ENCODE data around the gene STOX2. TPM values are rescaled to one million over a fixed set of nuclear protein-coding genes. Genes with fewer than 3 reads are reported as not detected.

STOX2 gene
- polyA plus RNA-seq, 1 donor from 2014 or later: 26.1 TPM

DNA sequence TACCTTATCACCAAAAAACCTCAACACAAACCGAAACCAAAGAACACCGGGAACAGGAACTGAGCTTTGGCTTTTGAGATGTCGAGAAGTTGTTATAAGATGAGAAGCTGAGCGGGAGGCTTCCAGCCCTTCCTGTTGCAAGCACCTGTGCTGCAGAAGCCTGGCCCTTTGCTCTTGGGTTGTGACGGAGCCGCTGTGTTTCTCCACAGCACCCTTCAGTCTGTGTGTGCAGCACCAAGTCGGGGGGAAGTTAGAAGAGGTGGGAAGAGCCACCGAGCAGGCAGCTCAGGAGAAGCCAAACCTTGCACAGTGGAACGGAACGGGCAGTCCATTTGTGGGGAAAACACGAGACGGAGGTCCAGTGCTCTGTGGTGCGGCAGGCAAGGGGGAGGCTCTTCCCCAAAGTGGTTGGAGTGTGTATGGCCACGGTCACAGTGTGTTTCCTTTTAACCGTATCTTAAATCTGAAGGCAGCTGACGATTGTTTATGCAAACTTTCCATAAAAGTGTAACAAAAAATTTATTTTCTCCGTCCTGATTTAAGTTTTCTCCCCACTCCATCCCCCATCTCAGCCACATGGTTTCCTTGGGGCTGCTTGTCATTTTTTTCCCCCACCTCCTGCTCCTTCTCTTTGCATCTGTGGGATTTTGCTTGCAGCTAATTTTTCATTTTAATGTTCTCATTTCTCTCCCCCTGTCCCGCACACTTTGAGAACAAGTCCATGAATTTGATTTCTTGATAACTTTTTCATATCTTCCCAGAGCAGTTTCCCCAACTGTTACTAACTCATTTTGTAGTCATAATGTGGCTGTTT lies 123.7 kb downstream of the STOX2 start:
- Histone ChIP-seq H3K27ac (ENCODE audit: low read length) (no peak overlapping the region), H3K9me2 (ENCODE audit: insufficient read depth, low read length) (no peaks in the 10 kb centered on the region), H2AFZ (ENCODE audit: low read depth, low read length) (no peak overlapping the region), H3K36me3 (ENCODE audit: insufficient read depth, low read length) (no peaks in the 10 kb centered on the region), H3K4me3 (ENCODE audit: low read length) (no peak overlapping the region), H4K20me1 (ENCODE audit: insufficient read depth) (no peaks in the 10 kb centered on the region), H3F3A (ENCODE audit: insufficient read depth, low read length, poor library complexity, severe bottlenecking) (no peaks in the 10 kb centered on the region), H3K4me2 (ENCODE audit: low read length) (no peak overlapping the region), H3K79me2 (replicated peaks; ENCODE audit: insufficient read depth, low read length) (no peaks in the 10 kb centered on the region), H3K27me3 (ENCODE audit: insufficient read depth, low read depth, low read length) (no peaks in the 10 kb centered on the region), H3K9ac (ENCODE audit: low read length) (no peak overlapping the region), H3K9me3 (ENCODE audit: low read length) (no peaks in the 10 kb centered on the region)
- TF ChIP-seq RAD21 (conservative IDR thresholded peaks at IDR 0.05): no peak
- TF ChIP-seq TAF1 (IDR thresholded peaks at IDR 0.05; ENCODE audit: low read depth): no peak

DNA sequence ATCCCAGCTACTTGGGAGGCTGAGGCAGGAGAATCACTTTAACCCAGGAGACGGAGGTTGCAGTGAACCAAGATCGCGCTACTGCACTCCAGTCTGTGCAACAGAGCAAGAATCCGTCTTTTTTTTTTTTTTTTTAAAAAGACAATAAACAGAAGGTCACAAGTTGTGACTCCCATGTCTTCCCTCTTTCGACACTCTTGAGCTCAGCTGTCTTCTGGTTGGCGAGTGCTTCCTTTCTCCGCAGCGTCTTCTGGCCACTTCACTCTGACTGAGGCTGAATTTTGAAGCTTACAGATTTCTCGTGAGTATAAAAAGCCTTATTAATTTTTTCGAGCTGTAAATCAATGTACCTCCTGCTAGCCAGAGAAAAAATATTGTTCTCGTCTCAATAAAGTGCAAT lies 124.9 kb downstream of the STOX2 start:
- H3K79me2 ChIP-seq (replicated peaks; ENCODE audit: insufficient read depth, low read length): no peaks in the 10 kb centered on the region
- no peaks in the 10 kb centered on the region for H3K9me2 ChIP-seq (ENCODE audit: insufficient read depth, low read length)
- H3K4me3 ChIP-seq (ENCODE audit: low read length): no peak overlapping the region
- no peak overlapping the region for H3K27ac ChIP-seq (ENCODE audit: low read length)
- no peak overlapping the region for H3K9ac ChIP-seq (ENCODE audit: low read length)
- no peaks in the 10 kb centered on the region for H3F3A ChIP-seq (ENCODE audit: insufficient read depth, low read length, poor library complexity, severe bottlenecking)
- no peaks in the 10 kb centered on the region for H4K20me1 ChIP-seq (ENCODE audit: insufficient read depth)
- no peak overlapping the region for H3K4me2 ChIP-seq (ENCODE audit: low read length)
- TF ChIP-seq TAF1 (IDR thresholded peaks at IDR 0.05; ENCODE audit: low read depth) (no peak), EP300 (conservative IDR thresholded peaks at IDR 0.05; ENCODE audit: poor library complexity, severe bottlenecking) (no peak), MXI1 (conservative IDR thresholded peaks at IDR 0.05; ENCODE audit: poor library complexity, severe bottlenecking) (no peak), EZH2 (IDR thresholded peaks at IDR 0.05; ENCODE audit: borderline replicate concordance, insufficient read depth, low read length, poor library complexity, severe bottlenecking) (no peak), RAD21 (conservative IDR thresholded peaks at IDR 0.05) (no peak), SMC3 (conservative IDR thresholded peaks at IDR 0.05; ENCODE audit: poor library complexity) (no peak), POLR2AphosphoS5 (IDR thresholded peaks at IDR 0.05) (no peak)
- TF ChIP-seq, protein P1, sequence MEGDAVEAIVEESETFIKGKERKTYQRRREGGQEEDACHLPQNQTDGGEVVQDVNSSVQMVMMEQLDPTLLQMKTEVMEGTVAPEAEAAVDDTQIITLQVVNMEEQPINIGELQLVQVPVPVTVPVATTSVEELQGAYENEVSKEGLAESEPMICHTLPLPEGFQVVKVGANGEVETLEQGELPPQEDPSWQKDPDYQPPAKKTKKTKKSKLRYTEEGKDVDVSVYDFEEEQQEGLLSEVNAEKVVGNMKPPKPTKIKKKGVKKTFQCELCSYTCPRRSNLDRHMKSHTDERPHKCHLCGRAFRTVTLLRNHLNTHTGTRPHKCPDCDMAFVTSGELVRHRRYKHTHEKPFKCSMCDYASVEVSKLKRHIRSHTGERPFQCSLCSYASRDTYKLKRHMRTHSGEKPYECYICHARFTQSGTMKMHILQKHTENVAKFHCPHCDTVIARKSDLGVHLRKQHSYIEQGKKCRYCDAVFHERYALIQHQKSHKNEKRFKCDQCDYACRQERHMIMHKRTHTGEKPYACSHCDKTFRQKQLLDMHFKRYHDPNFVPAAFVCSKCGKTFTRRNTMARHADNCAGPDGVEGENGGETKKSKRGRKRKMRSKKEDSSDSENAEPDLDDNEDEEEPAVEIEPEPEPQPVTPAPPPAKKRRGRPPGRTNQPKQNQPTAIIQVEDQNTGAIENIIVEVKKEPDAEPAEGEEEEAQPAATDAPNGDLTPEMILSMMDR (IDR thresholded peaks at IDR 0.05; ENCODE audit: poor library complexity, severe bottlenecking): no peak
- TF ChIP-seq, protein P2, sequence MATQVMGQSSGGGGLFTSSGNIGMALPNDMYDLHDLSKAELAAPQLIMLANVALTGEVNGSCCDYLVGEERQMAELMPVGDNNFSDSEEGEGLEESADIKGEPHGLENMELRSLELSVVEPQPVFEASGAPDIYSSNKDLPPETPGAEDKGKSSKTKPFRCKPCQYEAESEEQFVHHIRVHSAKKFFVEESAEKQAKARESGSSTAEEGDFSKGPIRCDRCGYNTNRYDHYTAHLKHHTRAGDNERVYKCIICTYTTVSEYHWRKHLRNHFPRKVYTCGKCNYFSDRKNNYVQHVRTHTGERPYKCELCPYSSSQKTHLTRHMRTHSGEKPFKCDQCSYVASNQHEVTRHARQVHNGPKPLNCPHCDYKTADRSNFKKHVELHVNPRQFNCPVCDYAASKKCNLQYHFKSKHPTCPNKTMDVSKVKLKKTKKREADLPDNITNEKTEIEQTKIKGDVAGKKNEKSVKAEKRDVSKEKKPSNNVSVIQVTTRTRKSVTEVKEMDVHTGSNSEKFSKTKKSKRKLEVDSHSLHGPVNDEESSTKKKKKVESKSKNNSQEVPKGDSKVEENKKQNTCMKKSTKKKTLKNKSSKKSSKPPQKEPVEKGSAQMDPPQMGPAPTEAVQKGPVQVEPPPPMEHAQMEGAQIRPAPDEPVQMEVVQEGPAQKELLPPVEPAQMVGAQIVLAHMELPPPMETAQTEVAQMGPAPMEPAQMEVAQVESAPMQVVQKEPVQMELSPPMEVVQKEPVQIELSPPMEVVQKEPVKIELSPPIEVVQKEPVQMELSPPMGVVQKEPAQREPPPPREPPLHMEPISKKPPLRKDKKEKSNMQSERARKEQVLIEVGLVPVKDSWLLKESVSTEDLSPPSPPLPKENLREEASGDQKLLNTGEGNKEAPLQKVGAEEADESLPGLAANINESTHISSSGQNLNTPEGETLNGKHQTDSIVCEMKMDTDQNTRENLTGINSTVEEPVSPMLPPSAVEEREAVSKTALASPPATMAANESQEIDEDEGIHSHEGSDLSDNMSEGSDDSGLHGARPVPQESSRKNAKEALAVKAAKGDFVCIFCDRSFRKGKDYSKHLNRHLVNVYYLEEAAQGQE (IDR thresholded peaks at IDR 0.05; ENCODE audit: borderline replicate concordance): no peak
- no peak overlapping the region for H2AFZ ChIP-seq (ENCODE audit: low read depth, low read length)
- H3K36me3 ChIP-seq (ENCODE audit: insufficient read depth, low read length): no peaks in the 10 kb centered on the region
- H3K27me3 ChIP-seq (ENCODE audit: insufficient read depth, low read depth, low read length): no peaks in the 10 kb centered on the region
- H3K9me3 ChIP-seq (ENCODE audit: low read length): no peaks in the 10 kb centered on the region

Measured in neural cell (in vitro differentiated cells).